IMR-90 (cell line): ENCODE measurements around the gene ADCY1. TPM values are rescaled to one million over a fixed set of nuclear protein-coding genes. Genes with fewer than 3 reads are reported as not detected.

Experiments
- ATAC-seq: fragments of 200-7000 bp; cut with Tn5 transposase; 2 replicates; pipeline ENCODE4 v1.9.1; 2020; ENCODE audit warnings: low read depth, mild to moderate bottlenecking, moderate library complexity
- BruUV-seq: library from RNA; stranded (reverse); fragments of 400-500 nt; replicated peaks from 2 replicates; lab custom pipeline; 2021; lab: Mats Ljungman, UMichigan
- CTCF ChIA-PET: fragments of 300-600 bp; formaldehyde crosslinking; extraction: SDS; loops from one replicate; lab custom pipeline; 2021; ENCODE audit warnings: antibody characterized with exemption; lab: Yijun Ruan, JAX
- POLR2A ChIA-PET: fragments of 300-600 bp; sonication (Branson Sonifier 250); formaldehyde crosslinking; loops from one replicate; lab custom pipeline; 2022; ENCODE audit warnings: antibody characterized with exemption; ENCODE audit not compliant: unreplicated experiment; lab: Charles Lee
- DNase-seq: peaks from one replicate; pipeline ENCODE4 v3.0.0; 2013
- H2AFZ ChIP-seq: replicated peaks from 2 replicates; pipeline ENCODE3; 2013; ENCODE audit warnings: low read length, mild to moderate bottlenecking; ENCODE audit not compliant: poor library complexity
- H2AK5ac ChIP-seq: 2 replicates; pipeline ENCODE4 v1.6.1; 2013; ENCODE audit warnings: low read depth, low read length, inconsistent platforms
- H2AK9ac ChIP-seq: replicated peaks from 2 replicates; pipeline ENCODE3; 2013; ENCODE audit warnings: mild to moderate bottlenecking, low read depth, low read length, moderate library complexity; ENCODE audit not compliant: poor library complexity
- H2BK120ac ChIP-seq: 2 replicates; pipeline ENCODE4 v1.6.1; 2013; ENCODE audit warnings: low read depth, low read length, inconsistent platforms
- H2BK15ac ChIP-seq: 3 replicates; pipeline ENCODE4 v1.6.1; 2013; ENCODE audit warnings: low read depth, low read length, inconsistent platforms
- H2BK20ac ChIP-seq: 2 replicates; pipeline ENCODE4 v1.6.1; 2013; ENCODE audit warnings: low read depth, mild to moderate bottlenecking, inconsistent platforms, low read length, moderate library complexity
- H2BK5ac ChIP-seq: 2 replicates; pipeline ENCODE4 v1.6.1; 2013; ENCODE audit warnings: mild to moderate bottlenecking, low read depth, low read length, inconsistent platforms; ENCODE audit not compliant: poor library complexity, severe bottlenecking
- H3K14ac ChIP-seq: replicated peaks from 2 replicates; pipeline ENCODE4 v1.6.1; 2013; ENCODE audit warnings: low read depth, low read length, inconsistent platforms
- H3K18ac ChIP-seq: 2 replicates; pipeline ENCODE4 v1.6.1; 2013; ENCODE audit warnings: low read depth, low read length, control low read depth
- H3K23ac ChIP-seq: 2 replicates; pipeline ENCODE4 v1.6.1; 2013; ENCODE audit warnings: low read depth, low read length, inconsistent platforms
- H3K27ac ChIP-seq: 2 replicates; pipeline ENCODE4 v1.5.1; 2013; ENCODE audit warnings: mild to moderate bottlenecking, control low read depth, low read length; ENCODE audit not compliant: insufficient read depth
- H3K27me3 ChIP-seq: 2 replicates; pipeline ENCODE4 v1.6.1; 2013; ENCODE audit warnings: low read length; ENCODE audit not compliant: control insufficient read depth, insufficient read depth
- H3K36me3 ChIP-seq: 2 replicates; pipeline ENCODE4 v1.6.1; 2013; ENCODE audit warnings: low read length, mixed read lengths; ENCODE audit not compliant: control insufficient read depth, insufficient read depth
- H3K4ac ChIP-seq: 2 replicates; pipeline ENCODE4 v1.6.1; 2013; ENCODE audit warnings: low read depth, low read length, inconsistent platforms
- H3K4me1 ChIP-seq: 2 replicates; pipeline ENCODE4 v1.6.1; 2013; ENCODE audit warnings: low read length, mixed read lengths; ENCODE audit not compliant: control insufficient read depth, insufficient read depth
- H3K4me2 ChIP-seq: 2 replicates; pipeline ENCODE4 v1.6.1; 2013; ENCODE audit warnings: low read depth, mild to moderate bottlenecking, control low read depth, low read length, moderate library complexity
- H3K4me3 ChIP-seq: 2 replicates; pipeline ENCODE4 v1.5.1; 2013; ENCODE audit warnings: low read depth, mild to moderate bottlenecking, control low read depth, low read length, moderate library complexity; ENCODE audit not compliant: insufficient read depth
- H3K56ac ChIP-seq: 2 replicates; pipeline ENCODE4 v1.6.1; 2013; ENCODE audit warnings: low read length, inconsistent platforms; ENCODE audit not compliant: insufficient read depth; ENCODE audit errors: extremely low read depth
- H3K79me1 ChIP-seq, 2 experiments: 2 replicates each; pipeline ENCODE4 v1.6.1; 2013; ENCODE audit warnings: low read length in 2 of 2, inconsistent platforms in 1 of 2, low read depth in 1 of 2
- H3K9ac ChIP-seq: 2 replicates; pipeline ENCODE4 v1.6.1; 2013; ENCODE audit warnings: low read depth, low read length, control low read depth
- H3K9me1 ChIP-seq: 2 replicates; pipeline ENCODE4 v1.6.1; 2013; ENCODE audit warnings: low read length, inconsistent platforms; ENCODE audit not compliant: insufficient read depth
- H3K9me3 ChIP-seq: 2 replicates; pipeline ENCODE4 v1.6.1; 2013; ENCODE audit warnings: low read length; ENCODE audit not compliant: control insufficient read depth, insufficient read depth
- H4K20me1 ChIP-seq: 2 replicates; pipeline ENCODE4 v1.6.1; 2013; ENCODE audit warnings: low read length, inconsistent platforms; ENCODE audit not compliant: insufficient read depth
- H4K5ac ChIP-seq: 2 replicates; pipeline ENCODE4 v1.6.1; 2013; ENCODE audit warnings: mild to moderate bottlenecking, low read depth, low read length, control low read depth
- H4K8ac ChIP-seq, 2 experiments: 2 replicates each; pipeline ENCODE4 v1.6.1; 2013; ENCODE audit warnings: low read depth in 2 of 2, low read length in 2 of 2, control low read depth in 1 of 2, inconsistent platforms in 1 of 2
- H4K91ac ChIP-seq: 2 replicates; pipeline ENCODE4 v1.6.1; 2013; ENCODE audit warnings: low read depth, low read length, inconsistent platforms; ENCODE audit not compliant: insufficient read depth
- CHD1 ChIP-seq: IDR thresholded peaks from 2 replicates; pipeline ENCODE4 v1.6.1; 2012; ENCODE audit warnings: low read depth, low read length, improper control_type of control experiment
- FOS ChIP-seq: fragments of 150-350 bp; IDR thresholded peaks from 2 replicates; pipeline ENCODE4 v1.6.1; 2016; ENCODE audit warnings: low read depth, low read length
- MAZ ChIP-seq: IDR thresholded peaks from 2 replicates; pipeline ENCODE4 v1.6.1; 2012; ENCODE audit warnings: low read depth, mild to moderate bottlenecking, low read length, improper control_type of control experiment, moderate library complexity, borderline replicate concordance
- MXI1 ChIP-seq: IDR thresholded peaks from 2 replicates; pipeline ENCODE4 v1.6.1; 2012; ENCODE audit warnings: low read depth, mild to moderate bottlenecking, low read length, moderate library complexity, borderline replicate concordance
- POLR2A ChIP-seq: IDR thresholded peaks from 2 replicates; pipeline ENCODE4 v1.6.1; 2012; ENCODE audit warnings: mild to moderate bottlenecking, low read depth, low read length
- RAD21 ChIP-seq: IDR thresholded peaks from 2 replicates; pipeline ENCODE4 v1.6.1; 2012; ENCODE audit warnings: low read length, improper control_type of control experiment
- RCOR1 ChIP-seq: IDR thresholded peaks from 2 replicates; pipeline ENCODE4 v1.6.1; 2012; ENCODE audit warnings: mild to moderate bottlenecking, low read length, improper control_type of control experiment; ENCODE audit not compliant: insufficient replicate concordance
- RFX5 ChIP-seq: IDR thresholded peaks from 2 replicates; pipeline ENCODE4 v1.8.0; 2012; ENCODE audit warnings: low read depth, mild to moderate bottlenecking, low read length, moderate library complexity
- WGBS, 2 experiments: methylation state at CpG; one replicate each; pipeline versions ENCODE4 v1.1.5 to v1.1.7; 2013; ENCODE audit warnings: missing lambda C conversion rate in 2 of 2; ENCODE audit not compliant: insufficient read length in 1 of 2; ENCODE audit errors: extremely low coverage in 2 of 2; 5-methylcytosine and 5-hydroxymethylcytosine counted together
- dilution Hi-C: fragments of 300-500 bp; cut with HindIII; formaldehyde crosslinking; loops from one replicate; pipeline ENCODE4 v1.14.3; 2018; ENCODE audit warnings: low sequenced_read_pairs; ENCODE audit not compliant: unreplicated experiment
- in situ Hi-C: fragments of 300-500 bp; cut with MboI; formaldehyde crosslinking; loops from 3 replicates; pipeline ENCODE4 v1.14.3; 2019; ENCODE audit warnings: low sequenced_read_pairs, inconsistent platforms, mixed read lengths
- intact Hi-C: fragments of 100-400 bp; cut with micrococcal nuclease; formaldehyde crosslinking; loops from 2 replicates; pipeline ENCODE4 v1.10.0; 2022
- polyA plus RNA-seq, 3 experiments: library from polyadenylated mRNA; depleted of rRNA; stranded (reverse); fragments of >200 nt; gene quantifications; 2 replicates each; pipeline ENCODE4 v1.2.3, GENCODE V29; 2012; ENCODE audit warnings: low replicate concordance in 1 of 3
- total RNA-seq: library from RNA; depleted of rRNA; stranded (reverse); fragments of >200 nt; gene quantifications from 2 replicates; pipeline ENCODE4 v1.2.3, GENCODE V29; 2012
- TF ChIP-seq, protein P1 (sequence below): fragments of 150-350 bp; IDR thresholded peaks from 2 replicates; pipeline ENCODE4 v1.6.1; 2016; ENCODE audit warnings: low read depth, mild to moderate bottlenecking, low read length, moderate library complexity, borderline replicate concordance
- TF ChIP-seq, protein P2 (sequence below): conservative IDR thresholded peaks from 2 replicates; pipeline ENCODE4 v1.5.1; 2012; ENCODE audit warnings: mild to moderate bottlenecking, low read depth, low read length, improper control_type of control experiment

Gene ADCY1
- total and polyA plus RNA-seq, 2 of the 4 experiments (the other 2 are of a cell fraction) = 0.18 to 0.24 TPM

DNA sequence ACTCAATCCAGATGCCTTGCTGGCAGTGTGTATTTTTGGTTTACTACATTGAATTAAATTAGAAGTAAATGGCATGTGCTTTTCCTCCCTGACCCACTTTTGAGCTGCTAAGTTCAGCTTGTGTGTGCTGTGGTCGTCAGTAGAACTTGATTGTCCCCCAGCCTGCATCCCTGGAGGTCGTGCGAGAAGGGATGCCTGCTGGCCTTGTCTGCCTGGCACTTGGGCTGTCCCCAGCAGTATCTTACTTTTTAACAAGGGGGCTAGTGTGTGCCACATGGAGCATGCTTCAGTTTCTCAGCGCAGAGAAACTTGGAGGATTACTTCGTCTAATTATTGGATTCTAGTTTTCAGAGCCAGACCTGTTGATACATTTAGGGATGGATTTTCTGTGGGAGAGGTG, 80.2 kb downstream of the ADCY1 start:
- no peaks in the 10 kb centered on the region for H3K9me1 ChIP-seq
- no peak overlapping the region for H2BK120ac ChIP-seq
- H4K8ac ChIP-seq = no peak overlapping the region
- H3K4ac ChIP-seq = no peak overlapping the region
- DNase-seq (no peak), ATAC-seq (no peak)
- H3K4me1 ChIP-seq = no peaks in the 10 kb centered on the region
- H2BK5ac ChIP-seq = no peak overlapping the region
- no peak overlapping the region for H3K56ac ChIP-seq
- in situ Hi-C loops (loop anchor here (25.0 kb wide), 1 partner anchor 208 kb away; the partner anchor contains the start of gene CCDC201), dilution Hi-C loops (no loop called here), intact Hi-C loops (no loop called here)
- no peak overlapping the region for H2BK20ac ChIP-seq
- H3K18ac ChIP-seq = no peak overlapping the region
- no peak overlapping the region for H4K5ac ChIP-seq
- H3K9me3 ChIP-seq = no peaks in the 10 kb centered on the region
- H2BK15ac ChIP-seq = no peak overlapping the region
- ChIA-PET CTCF (no interaction called here), POLR2A (no interaction called here)
- H3K9ac ChIP-seq = no peak overlapping the region
- TF ChIP-seq MAZ (no peak), RCOR1 (no peak), RAD21 (no peak), RFX5 (no peak), POLR2A (no peak), MXI1 (no peak), CHD1 (no peak), FOS (no peak)
- TF ChIP-seq, protein P1, sequence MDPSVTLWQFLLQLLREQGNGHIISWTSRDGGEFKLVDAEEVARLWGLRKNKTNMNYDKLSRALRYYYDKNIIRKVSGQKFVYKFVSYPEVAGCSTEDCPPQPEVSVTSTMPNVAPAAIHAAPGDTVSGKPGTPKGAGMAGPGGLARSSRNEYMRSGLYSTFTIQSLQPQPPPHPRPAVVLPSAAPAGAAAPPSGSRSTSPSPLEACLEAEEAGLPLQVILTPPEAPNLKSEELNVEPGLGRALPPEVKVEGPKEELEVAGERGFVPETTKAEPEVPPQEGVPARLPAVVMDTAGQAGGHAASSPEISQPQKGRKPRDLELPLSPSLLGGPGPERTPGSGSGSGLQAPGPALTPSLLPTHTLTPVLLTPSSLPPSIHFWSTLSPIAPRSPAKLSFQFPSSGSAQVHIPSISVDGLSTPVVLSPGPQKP = no peak
- TF ChIP-seq, protein P2, sequence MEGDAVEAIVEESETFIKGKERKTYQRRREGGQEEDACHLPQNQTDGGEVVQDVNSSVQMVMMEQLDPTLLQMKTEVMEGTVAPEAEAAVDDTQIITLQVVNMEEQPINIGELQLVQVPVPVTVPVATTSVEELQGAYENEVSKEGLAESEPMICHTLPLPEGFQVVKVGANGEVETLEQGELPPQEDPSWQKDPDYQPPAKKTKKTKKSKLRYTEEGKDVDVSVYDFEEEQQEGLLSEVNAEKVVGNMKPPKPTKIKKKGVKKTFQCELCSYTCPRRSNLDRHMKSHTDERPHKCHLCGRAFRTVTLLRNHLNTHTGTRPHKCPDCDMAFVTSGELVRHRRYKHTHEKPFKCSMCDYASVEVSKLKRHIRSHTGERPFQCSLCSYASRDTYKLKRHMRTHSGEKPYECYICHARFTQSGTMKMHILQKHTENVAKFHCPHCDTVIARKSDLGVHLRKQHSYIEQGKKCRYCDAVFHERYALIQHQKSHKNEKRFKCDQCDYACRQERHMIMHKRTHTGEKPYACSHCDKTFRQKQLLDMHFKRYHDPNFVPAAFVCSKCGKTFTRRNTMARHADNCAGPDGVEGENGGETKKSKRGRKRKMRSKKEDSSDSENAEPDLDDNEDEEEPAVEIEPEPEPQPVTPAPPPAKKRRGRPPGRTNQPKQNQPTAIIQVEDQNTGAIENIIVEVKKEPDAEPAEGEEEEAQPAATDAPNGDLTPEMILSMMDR = no peak
- no peak overlapping the region for H4K91ac ChIP-seq
- BruUV-seq = no TSS peak
- H3K4me2 ChIP-seq = no peak overlapping the region
- no peak overlapping the region for H3K14ac ChIP-seq
- no peak overlapping the region for H3K27ac ChIP-seq
- no peaks in the 10 kb centered on the region for H4K20me1 ChIP-seq
- H2AK9ac ChIP-seq = no peak overlapping the region
- H3K79me1 ChIP-seq = no peaks in the 10 kb centered on the region
- H2AK5ac ChIP-seq = no peak overlapping the region
- WGBS, 2 experiments = 77% methylated on average over 3 of the region's 5 CpGs; no CpG with 5 or more reads in 1 of the 2 experiments
- no peaks in the 10 kb centered on the region for H3K36me3 ChIP-seq
- H3K23ac ChIP-seq = no peak overlapping the region
- no peak overlapping the region for H2AFZ ChIP-seq
- H3K27me3 ChIP-seq = peaks cover 15% of the 10 kb centered on the region
- no peak overlapping the region for H3K4me3 ChIP-seq
